ENCODE data around the gene ACER3.
"Not testable (repeated sequence)": the region's sequence is repeated elsewhere in the genome, so short reads cannot be mapped to it uniquely, and the experiment has no call there.

ACER3 gene

DNA sequence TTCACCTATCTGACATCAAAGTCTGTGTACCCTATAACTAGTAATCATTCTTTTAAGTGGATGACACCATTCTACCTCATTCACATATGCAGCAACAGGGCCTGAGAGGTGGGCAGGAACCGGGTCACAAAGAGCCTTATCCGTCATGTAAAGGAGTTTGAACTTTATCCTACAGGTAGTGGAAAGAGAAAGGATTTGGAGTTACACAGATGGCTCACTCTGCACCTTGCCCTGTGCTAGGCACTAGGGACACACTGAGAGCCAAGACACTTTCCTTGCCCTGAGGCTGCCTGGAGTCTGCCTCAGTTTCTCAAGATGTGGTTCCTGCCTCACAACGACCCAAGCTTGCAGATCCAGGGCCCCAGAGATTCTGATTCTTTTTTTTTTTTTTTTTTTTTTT, 14.3 kb upstream of the ACER3 start:
- Histone ChIP-seq H3K9me3 (ENCODE audit: control insufficient read depth in 1 of 2, low read length in 2 of 2) (peaks cover 0 to 1% of the 10 kb centered on the region in 2 donors), H3K27ac (ENCODE audit: low read depth, low read length) (no peak overlapping the region), H3K36me3 (ENCODE audit: control insufficient read depth in 1 of 2, insufficient read depth in 2 of 2, low read length in 2 of 2) (no peaks in the 10 kb centered on the region), H3K27me3 (ENCODE audit: control insufficient read depth in 1 of 2, insufficient read depth in 2 of 2, low read length in 2 of 2) (no peaks in the 10 kb centered on the region), H3K4me1 (ENCODE audit: control insufficient read depth in 1 of 2, insufficient read depth in 2 of 2, low read length in 2 of 2) (peaks cover 3 to 7% of the 10 kb centered on the region in 2 donors), H3K4me3 (ENCODE audit: low read depth in 1 of 2, low read length in 2 of 2) (no peak overlapping the region), H3K9ac (ENCODE audit: low read depth in 1 of 2, low read length in 2 of 2) (no peak overlapping the region)

DNA sequence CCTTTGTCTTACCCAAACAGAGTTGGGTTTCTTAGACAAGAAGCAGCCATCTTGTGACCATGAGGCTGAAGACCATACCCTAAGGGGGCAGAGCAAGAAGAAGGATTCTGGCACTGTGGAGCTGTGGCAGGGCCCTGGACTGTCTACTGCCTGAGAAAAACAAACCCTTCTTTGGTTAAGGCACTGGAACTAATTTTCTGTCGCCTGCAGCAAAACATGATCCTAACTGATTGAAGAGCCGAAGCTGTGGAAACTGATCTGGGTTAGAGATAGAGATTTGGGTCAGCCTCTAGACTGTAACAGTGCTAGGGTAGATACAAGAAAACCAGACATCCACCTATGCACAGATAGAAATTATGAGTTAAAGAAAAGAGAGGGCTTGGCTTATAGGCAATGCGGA, 11.3 kb upstream of the ACER3 start:
- Histone ChIP-seq H3K27me3 (ENCODE audit: control insufficient read depth in 1 of 2, insufficient read depth in 2 of 2, low read length in 2 of 2) (no peaks in the 10 kb centered on the region), H3K4me1 (ENCODE audit: control insufficient read depth in 1 of 2, insufficient read depth in 2 of 2, low read length in 2 of 2) (peaks cover 3 to 7% of the 10 kb centered on the region in 2 donors), H3K27ac (ENCODE audit: low read depth, low read length) (no peak overlapping the region), H3K9ac (ENCODE audit: low read depth in 1 of 2, low read length in 2 of 2) (no peak overlapping the region), H3K4me3 (ENCODE audit: low read depth in 1 of 2, low read length in 2 of 2) (no peak overlapping the region), H3K9me3 (ENCODE audit: control insufficient read depth in 1 of 2, low read length in 2 of 2) (no peaks in the 10 kb centered on the region), H3K36me3 (ENCODE audit: control insufficient read depth in 1 of 2, insufficient read depth in 2 of 2, low read length in 2 of 2) (no peaks in the 10 kb centered on the region)

DNA sequence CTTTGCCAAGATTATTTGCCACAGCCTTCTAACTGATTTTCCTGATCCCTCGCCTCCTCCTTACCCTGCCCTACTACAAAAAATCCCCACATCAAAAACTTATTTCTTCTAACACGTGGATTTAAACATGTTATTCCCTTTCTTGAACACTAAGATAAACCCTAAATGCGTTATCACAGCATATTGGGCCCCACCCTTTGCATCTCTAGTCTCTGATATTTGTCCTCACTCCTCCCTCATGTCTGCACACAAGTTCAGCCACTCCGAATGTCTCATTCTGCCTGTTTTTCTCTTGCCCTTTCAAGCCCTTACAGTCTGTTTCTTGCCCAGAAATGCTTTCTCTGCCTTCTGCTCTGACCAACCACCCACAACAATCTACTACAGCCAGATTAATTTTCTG, 10.6 kb upstream of the ACER3 start:
- Histone ChIP-seq H3K4me3 (ENCODE audit: low read depth in 1 of 2, low read length in 2 of 2) (no peak overlapping the region), H3K4me1 (ENCODE audit: control insufficient read depth in 1 of 2, insufficient read depth in 2 of 2, low read length in 2 of 2) (peaks cover 3 to 7% of the 10 kb centered on the region in 2 donors), H3K9me3 (ENCODE audit: control insufficient read depth in 1 of 2, low read length in 2 of 2) (no peaks in the 10 kb centered on the region), H3K36me3 (ENCODE audit: control insufficient read depth in 1 of 2, insufficient read depth in 2 of 2, low read length in 2 of 2) (no peaks in the 10 kb centered on the region), H3K27me3 (ENCODE audit: control insufficient read depth in 1 of 2, insufficient read depth in 2 of 2, low read length in 2 of 2) (no peaks in the 10 kb centered on the region), H3K27ac (ENCODE audit: low read depth, low read length) (no peak overlapping the region), H3K9ac (ENCODE audit: low read depth in 1 of 2, low read length in 2 of 2) (no peak overlapping the region)

DNA sequence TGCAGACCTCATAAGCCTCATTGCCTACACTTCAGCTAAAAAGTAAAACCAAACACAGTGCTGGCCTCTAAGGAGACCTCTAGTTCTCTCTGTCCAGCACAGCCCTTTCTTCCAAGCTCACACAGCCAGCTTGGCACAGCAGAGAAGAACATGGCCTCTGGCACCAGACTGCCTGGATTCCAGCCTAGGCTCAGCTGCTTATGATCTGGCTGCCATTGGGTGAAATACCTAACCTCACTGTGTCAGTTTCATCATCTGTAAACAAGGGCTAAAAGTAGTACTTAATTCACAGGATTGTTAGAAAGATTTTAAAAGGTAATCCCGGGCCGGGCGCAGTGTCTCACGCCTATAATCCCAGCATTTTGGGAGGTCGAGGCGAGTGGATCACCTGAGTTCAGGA, 9.9 kb upstream of the ACER3 start:
- H3K9me3 ChIP-seq (ENCODE audit: control insufficient read depth in 1 of 2, low read length in 2 of 2), result no peaks in the 10 kb centered on the region
- no peak overlapping the region for H3K4me3 ChIP-seq (ENCODE audit: low read depth in 1 of 2, low read length in 2 of 2)
- H3K4me1 ChIP-seq (ENCODE audit: control insufficient read depth in 1 of 2, insufficient read depth in 2 of 2, low read length in 2 of 2), result peaks cover 3 to 7% of the 10 kb centered on the region in 2 donors
- H3K36me3 ChIP-seq (ENCODE audit: control insufficient read depth in 1 of 2, insufficient read depth in 2 of 2, low read length in 2 of 2), result no peaks in the 10 kb centered on the region
- H3K9ac ChIP-seq (ENCODE audit: low read depth in 1 of 2, low read length in 2 of 2), result no peak overlapping the region
- no peaks in the 10 kb centered on the region for H3K27me3 ChIP-seq (ENCODE audit: control insufficient read depth in 1 of 2, insufficient read depth in 2 of 2, low read length in 2 of 2)
- H3K27ac ChIP-seq (ENCODE audit: low read depth, low read length), result no peak overlapping the region

DNA sequence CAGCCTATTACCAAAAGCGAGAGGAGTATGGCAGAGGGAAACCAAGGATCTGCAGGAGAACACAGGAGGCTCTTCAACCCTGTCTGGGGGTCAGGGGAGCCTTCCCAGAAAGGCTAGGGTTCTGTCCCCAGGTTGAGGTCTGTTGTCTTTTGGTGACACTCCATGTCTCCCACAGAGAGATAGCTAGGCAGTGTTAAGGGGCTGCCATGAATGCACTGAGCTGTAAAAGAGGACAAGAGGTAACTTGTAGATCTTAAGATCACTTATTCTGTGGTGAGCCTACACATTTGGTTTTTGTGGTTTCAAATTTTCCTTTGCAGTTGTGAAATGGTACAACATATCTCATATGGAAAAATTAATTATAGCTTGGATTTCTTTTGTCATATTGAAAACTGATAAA, 6.0 kb upstream of the ACER3 start:
- Histone ChIP-seq H3K36me3 (ENCODE audit: control insufficient read depth in 1 of 2, insufficient read depth in 2 of 2, low read length in 2 of 2) (no peaks in the 10 kb centered on the region), H3K9me3 (ENCODE audit: control insufficient read depth in 1 of 2, low read length in 2 of 2) (no peaks in the 10 kb centered on the region), H3K4me1 (ENCODE audit: control insufficient read depth in 1 of 2, insufficient read depth in 2 of 2, low read length in 2 of 2) (no peaks in the 10 kb centered on the region), H3K4me3 (ENCODE audit: low read depth in 1 of 2, low read length in 2 of 2) (no peak overlapping the region), H3K9ac (ENCODE audit: low read depth in 1 of 2, low read length in 2 of 2) (no peak overlapping the region), H3K27ac (ENCODE audit: low read depth, low read length) (no peak overlapping the region), H3K27me3 (ENCODE audit: control insufficient read depth in 1 of 2, insufficient read depth in 2 of 2, low read length in 2 of 2) (no peaks in the 10 kb centered on the region)

DNA sequence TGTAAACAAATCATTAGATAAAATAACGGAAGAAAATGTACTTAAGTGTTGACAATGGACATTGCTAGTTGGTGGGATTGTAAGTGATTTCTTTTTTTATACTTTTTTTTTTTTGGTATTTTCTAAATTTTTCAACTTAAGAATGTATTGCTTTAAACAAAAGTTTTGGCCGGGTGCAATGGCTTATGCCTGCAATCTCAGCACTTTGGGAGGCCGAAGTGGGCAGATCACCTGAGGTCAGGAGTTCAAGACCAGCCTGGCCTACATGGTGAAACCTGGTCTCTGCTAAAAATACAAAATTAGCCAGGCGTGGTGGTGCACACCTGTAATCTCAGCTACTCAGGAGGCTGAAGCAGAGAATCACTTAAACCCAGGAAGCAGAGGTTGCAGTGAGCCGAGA, 5.0 kb upstream of the ACER3 start:
- H3K4me1 ChIP-seq (ENCODE audit: control insufficient read depth in 1 of 2, insufficient read depth in 2 of 2, low read length in 2 of 2); H3K27ac ChIP-seq (ENCODE audit: low read depth, low read length); H3K36me3 ChIP-seq (ENCODE audit: control insufficient read depth in 1 of 2, insufficient read depth in 2 of 2, low read length in 2 of 2); H3K4me3 ChIP-seq (ENCODE audit: low read depth in 1 of 2, low read length in 2 of 2); H3K27me3 ChIP-seq (ENCODE audit: control insufficient read depth in 1 of 2, insufficient read depth in 2 of 2, low read length in 2 of 2); H3K9ac ChIP-seq (ENCODE audit: low read depth in 1 of 2, low read length in 2 of 2); H3K9me3 ChIP-seq (ENCODE audit: control insufficient read depth in 1 of 2, low read length in 2 of 2): not testable (repeated sequence)

DNA sequence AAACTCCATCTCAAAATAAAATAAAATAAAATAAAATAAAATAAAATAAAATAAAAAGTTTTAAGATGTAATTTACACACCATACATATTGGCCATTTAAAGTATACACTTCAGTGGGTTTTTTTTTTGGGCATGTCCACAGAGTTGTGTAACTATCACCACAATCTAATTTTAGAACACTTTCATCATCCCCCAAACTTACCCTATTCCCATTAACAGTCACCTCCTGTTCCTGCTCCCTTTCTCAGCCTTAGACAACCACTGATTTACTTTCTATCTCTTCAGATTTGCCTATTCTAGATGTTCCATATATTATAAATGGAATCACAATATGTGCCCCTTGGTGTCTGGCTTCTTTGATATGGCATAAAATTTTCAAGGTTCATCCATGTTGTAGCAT, 4.6 kb upstream of the ACER3 start:
- Histone ChIP-seq H3K9me3 (ENCODE audit: control insufficient read depth in 1 of 2, low read length in 2 of 2) (no peaks in the 10 kb centered on the region), H3K4me3 (ENCODE audit: low read depth in 1 of 2, low read length in 2 of 2) (no peak overlapping the region), H3K27me3 (ENCODE audit: control insufficient read depth in 1 of 2, insufficient read depth in 2 of 2, low read length in 2 of 2) (no peaks in the 10 kb centered on the region), H3K4me1 (ENCODE audit: control insufficient read depth in 1 of 2, insufficient read depth in 2 of 2, low read length in 2 of 2) (peaks cover 0 to 3% of the 10 kb centered on the region in 2 donors), H3K27ac (ENCODE audit: low read depth, low read length) (no peak overlapping the region), H3K36me3 (ENCODE audit: control insufficient read depth in 1 of 2, insufficient read depth in 2 of 2, low read length in 2 of 2) (no peaks in the 10 kb centered on the region), H3K9ac (ENCODE audit: low read depth in 1 of 2, low read length in 2 of 2) (no peak overlapping the region)

DNA sequence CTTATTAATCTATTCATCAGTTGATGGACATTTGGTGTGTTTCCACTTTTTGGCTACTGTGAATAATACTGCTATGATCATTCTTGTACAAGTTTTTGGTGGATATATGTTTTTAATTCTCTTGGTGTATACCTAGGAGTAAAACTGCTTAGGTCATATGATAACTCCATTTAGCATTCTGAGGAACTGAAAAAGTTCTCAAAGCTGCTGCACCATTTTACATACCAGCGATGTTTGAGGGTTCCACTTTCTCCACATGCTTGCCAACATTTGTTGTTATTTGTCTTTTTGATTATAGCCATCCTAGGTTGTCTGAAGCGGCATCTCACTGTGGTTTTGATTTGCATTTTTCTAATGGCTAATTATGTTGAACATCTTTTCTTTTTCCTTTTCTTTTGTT, 4.1 kb upstream of the ACER3 start:
- H3K9me3 ChIP-seq (ENCODE audit: control insufficient read depth in 1 of 2, low read length in 2 of 2), result no peaks in the 10 kb centered on the region
- no peaks in the 10 kb centered on the region for H3K27me3 ChIP-seq (ENCODE audit: control insufficient read depth in 1 of 2, insufficient read depth in 2 of 2, low read length in 2 of 2)
- no peak overlapping the region for H3K27ac ChIP-seq (ENCODE audit: low read depth, low read length)
- no peaks in the 10 kb centered on the region for H3K36me3 ChIP-seq (ENCODE audit: control insufficient read depth in 1 of 2, insufficient read depth in 2 of 2, low read length in 2 of 2)
- no peak overlapping the region for H3K4me3 ChIP-seq (ENCODE audit: low read depth in 1 of 2, low read length in 2 of 2)
- peaks cover 2 to 7% of the 10 kb centered on the region in 2 donors for H3K4me1 ChIP-seq (ENCODE audit: control insufficient read depth in 1 of 2, insufficient read depth in 2 of 2, low read length in 2 of 2)
- H3K9ac ChIP-seq (ENCODE audit: low read depth in 1 of 2, low read length in 2 of 2), result no peak overlapping the region

DNA sequence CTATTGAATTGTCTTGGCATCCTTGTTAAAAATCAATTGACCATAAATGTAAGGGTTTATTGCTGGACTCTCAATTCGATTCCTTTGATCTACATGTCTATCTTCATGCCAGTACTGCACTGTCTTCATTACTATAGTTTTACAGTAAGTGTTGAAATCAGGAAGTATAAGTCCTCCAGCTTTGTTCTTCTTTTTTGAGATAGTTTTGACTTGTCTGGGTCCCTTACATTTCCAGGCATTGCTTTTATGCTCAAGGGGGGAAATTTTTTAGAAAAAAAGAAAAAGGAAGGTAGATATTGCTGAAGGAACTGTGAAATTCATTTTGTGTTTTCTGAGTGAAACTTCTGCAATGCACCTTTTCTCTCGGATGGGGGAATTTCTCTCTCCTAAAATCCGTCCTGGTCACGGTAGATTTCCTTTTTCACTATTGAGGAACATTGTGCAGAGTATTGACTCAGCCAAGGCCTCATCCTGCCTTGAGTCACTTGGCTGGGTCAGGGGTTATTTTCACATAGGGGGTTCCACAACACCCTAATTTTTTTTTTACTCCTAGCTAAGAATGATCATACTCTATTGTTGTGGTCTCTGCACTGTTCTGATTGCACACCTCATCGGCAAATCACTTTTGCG, 2.8 kb upstream of the ACER3 start:
- H3K27me3 ChIP-seq (ENCODE audit: control insufficient read depth in 1 of 2, insufficient read depth in 2 of 2, low read length in 2 of 2), result no peaks in the 10 kb centered on the region
- H3K4me3 ChIP-seq (ENCODE audit: low read depth in 1 of 2, low read length in 2 of 2), result no peak overlapping the region
- peaks cover 13 to 20% of the 10 kb centered on the region in 2 donors for H3K4me1 ChIP-seq (ENCODE audit: control insufficient read depth in 1 of 2, insufficient read depth in 2 of 2, low read length in 2 of 2)
- no peak overlapping the region for H3K9ac ChIP-seq (ENCODE audit: low read depth in 1 of 2, low read length in 2 of 2)
- no peaks in the 10 kb centered on the region for H3K36me3 ChIP-seq (ENCODE audit: control insufficient read depth in 1 of 2, insufficient read depth in 2 of 2, low read length in 2 of 2)
- no peak overlapping the region for H3K27ac ChIP-seq (ENCODE audit: low read depth, low read length)
- H3K9me3 ChIP-seq (ENCODE audit: control insufficient read depth in 1 of 2, low read length in 2 of 2), result no peaks in the 10 kb centered on the region

DNA sequence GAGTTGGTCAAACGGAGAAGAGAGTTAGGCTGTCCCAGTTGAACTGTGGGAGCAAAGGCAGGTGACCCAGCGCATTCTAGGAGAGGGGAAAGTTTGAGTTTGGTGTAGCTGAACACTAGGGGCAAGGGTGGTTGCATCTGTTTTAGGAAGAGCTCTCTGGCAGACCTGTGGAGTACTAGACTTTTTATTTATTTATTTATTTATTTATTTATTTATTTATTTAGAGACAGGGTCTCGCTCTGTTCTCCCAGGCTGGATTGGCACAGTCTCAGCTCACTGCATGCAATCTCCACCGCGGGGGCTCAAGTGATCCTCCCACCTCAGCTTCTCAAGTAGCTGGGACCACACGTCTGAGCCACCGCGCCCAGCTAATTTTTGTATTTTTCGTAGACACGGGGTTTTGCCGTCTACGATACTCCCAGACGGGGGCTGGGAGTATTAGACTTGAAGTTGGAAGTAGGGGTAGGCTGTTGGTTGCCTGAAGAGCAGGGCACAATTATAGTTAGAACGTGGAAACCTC, 950 bp upstream of the ACER3 start:
- no peaks in the 10 kb centered on the region for H3K27me3 ChIP-seq (ENCODE audit: control insufficient read depth in 1 of 2, insufficient read depth in 2 of 2, low read length in 2 of 2)
- H3K36me3 ChIP-seq (ENCODE audit: control insufficient read depth in 1 of 2, insufficient read depth in 2 of 2, low read length in 2 of 2), result no peaks in the 10 kb centered on the region
- H3K4me3 ChIP-seq (ENCODE audit: low read depth in 1 of 2, low read length in 2 of 2), result peak overlapping the region in 1 of 2 donors; percentile 25
- H3K9me3 ChIP-seq (ENCODE audit: control insufficient read depth in 1 of 2, low read length in 2 of 2), result no peaks in the 10 kb centered on the region
- H3K27ac ChIP-seq (ENCODE audit: low read depth, low read length), result no peak overlapping the region
- peak overlapping the region in 1 of 2 donors; percentile 30 for H3K9ac ChIP-seq (ENCODE audit: low read depth in 1 of 2, low read length in 2 of 2)
- H3K4me1 ChIP-seq (ENCODE audit: control insufficient read depth in 1 of 2, insufficient read depth in 2 of 2, low read length in 2 of 2), result peaks cover 20% of the 10 kb centered on the region in 2 donors

All from duodenal mucosa (tissue), 2 donors.